Measurements from ENCODE around the gene MYBPC1. TPM values are rescaled to one million over a fixed set of nuclear protein-coding genes. Genes with fewer than 3 reads are reported as not detected.
A peak's percentile ranks its signal among the peaks of the same experiment; 100 is the strongest.

MYBPC1 gene
- total and polyA plus RNA-seq, 2 of the 13 experiments (the other 11 are each of a cell fraction or from before 2014, with no cell fraction given), result 0.31 to 0.53 TPM

DNA sequence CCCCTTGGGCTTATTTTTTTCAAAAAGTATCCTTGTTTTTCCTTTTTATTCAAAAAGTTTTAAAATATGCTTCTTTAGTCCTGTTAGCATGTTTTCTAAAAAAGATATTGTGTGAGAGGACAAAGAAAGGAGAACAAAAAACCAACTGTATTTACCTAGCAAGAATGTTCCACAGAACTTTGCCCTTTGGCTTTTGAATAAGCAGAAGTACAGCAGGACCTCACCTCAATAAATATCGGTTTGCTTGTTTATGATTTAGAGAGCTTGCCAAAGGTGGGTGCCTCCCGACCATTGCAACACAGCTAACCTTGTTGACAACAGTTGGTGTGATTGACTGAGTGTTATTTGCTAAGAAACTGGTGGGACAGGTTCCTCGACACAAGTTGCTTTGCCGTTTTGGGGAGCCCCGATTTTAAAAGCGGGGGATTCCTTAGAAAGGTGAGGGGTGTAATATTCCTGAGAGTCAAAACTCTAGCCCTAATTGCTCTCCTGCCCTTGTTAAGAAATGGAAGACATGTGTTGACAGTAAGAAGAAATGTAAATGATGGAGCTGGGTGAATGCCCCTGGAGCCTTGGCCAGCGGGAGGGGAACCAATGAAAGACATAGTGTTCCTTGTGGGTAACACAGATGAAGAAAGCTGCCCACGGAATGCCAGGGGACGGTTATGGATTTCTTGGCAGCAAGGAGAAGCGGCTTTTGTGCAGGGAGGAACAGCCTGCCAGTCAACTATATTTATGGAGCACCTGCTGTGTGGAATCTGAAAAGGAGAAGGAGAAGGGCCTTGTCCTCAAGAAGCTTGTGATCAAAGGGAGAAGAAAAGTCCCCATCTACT, 13.7 kb downstream of the MYBPC1 start (continued):
- no peak for TF ChIP-seq GLI4 (CRISPR knock-in tag; IDR thresholded peaks at IDR 0.05; ENCODE audit: borderline replicate concordance)
- TF ChIP-seq FOXK1 (CRISPR knock-in tag; IDR thresholded peaks at IDR 0.05; ENCODE audit: borderline replicate concordance, low read depth), result peak; percentile 99
- no peak; the same call in 1 of the 2 replicates for TF ChIP-seq ZC3H4 (CRISPR knock-in tag; IDR thresholded peaks at IDR 0.05; ENCODE audit: borderline replicate concordance)
- TF ChIP-seq, protein P1, sequence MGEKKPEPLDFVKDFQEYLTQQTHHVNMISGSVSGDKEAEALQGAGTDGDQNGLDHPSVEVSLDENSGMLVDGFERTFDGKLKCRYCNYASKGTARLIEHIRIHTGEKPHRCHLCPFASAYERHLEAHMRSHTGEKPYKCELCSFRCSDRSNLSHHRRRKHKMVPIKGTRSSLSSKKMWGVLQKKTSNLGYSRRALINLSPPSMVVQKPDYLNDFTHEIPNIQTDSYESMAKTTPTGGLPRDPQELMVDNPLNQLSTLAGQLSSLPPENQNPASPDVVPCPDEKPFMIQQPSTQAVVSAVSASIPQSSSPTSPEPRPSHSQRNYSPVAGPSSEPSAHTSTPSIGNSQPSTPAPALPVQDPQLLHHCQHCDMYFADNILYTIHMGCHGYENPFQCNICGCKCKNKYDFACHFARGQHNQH (CRISPR knock-in tag; IDR thresholded peaks at IDR 0.05), result peak; percentile 96
- TF ChIP-seq ZFP62 (CRISPR knock-in tag; IDR thresholded peaks at IDR 0.05), result no peak
- TF ChIP-seq RBFOX2 (IDR thresholded peaks at IDR 0.05; ENCODE audit: low read depth, low read length), result peak; percentile 53; the same call in 1 of the 2 replicates
- peak; percentile 34; the same call in 1 of the 2 replicates for TF ChIP-seq ZNF232 (CRISPR knock-in tag; IDR thresholded peaks at IDR 0.05; ENCODE audit: borderline replicate concordance)
- TF ChIP-seq ZBTB42 (CRISPR knock-in tag; IDR thresholded peaks at IDR 0.05), result no peak
- peak; percentile 90 for TF ChIP-seq HOXD1 (CRISPR knock-in tag; IDR thresholded peaks at IDR 0.05)
- TF ChIP-seq, protein P2, sequence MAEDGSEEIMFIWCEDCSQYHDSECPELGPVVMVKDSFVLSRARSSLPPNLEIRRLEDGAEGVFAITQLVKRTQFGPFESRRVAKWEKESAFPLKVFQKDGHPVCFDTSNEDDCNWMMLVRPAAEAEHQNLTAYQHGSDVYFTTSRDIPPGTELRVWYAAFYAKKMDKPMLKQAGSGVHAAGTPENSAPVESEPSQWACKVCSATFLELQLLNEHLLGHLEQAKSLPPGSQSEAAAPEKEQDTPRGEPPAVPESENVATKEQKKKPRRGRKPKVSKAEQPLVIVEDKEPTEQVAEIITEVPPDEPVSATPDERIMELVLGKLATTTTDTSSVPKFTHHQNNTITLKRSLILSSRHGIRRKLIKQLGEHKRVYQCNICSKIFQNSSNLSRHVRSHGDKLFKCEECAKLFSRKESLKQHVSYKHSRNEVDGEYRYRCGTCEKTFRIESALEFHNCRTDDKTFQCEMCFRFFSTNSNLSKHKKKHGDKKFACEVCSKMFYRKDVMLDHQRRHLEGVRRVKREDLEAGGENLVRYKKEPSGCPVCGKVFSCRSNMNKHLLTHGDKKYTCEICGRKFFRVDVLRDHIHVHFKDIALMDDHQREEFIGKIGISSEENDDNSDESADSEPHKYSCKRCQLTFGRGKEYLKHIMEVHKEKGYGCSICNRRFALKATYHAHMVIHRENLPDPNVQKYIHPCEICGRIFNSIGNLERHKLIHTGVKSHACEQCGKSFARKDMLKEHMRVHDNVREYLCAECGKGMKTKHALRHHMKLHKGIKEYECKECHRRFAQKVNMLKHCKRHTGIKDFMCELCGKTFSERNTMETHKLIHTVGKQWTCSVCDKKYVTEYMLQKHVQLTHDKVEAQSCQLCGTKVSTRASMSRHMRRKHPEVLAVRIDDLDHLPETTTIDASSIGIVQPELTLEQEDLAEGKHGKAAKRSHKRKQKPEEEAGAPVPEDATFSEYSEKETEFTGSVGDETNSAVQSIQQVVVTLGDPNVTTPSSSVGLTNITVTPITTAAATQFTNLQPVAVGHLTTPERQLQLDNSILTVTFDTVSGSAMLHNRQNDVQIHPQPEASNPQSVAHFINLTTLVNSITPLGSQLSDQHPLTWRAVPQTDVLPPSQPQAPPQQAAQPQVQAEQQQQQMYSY (CRISPR knock-in tag; IDR thresholded peaks at IDR 0.05), result no peak
- TF ChIP-seq NR2C2 (CRISPR knock-in tag; IDR thresholded peaks at IDR 0.05; ENCODE audit: borderline replicate concordance), result peak; percentile 65; the same call in 1 of the 2 replicates
- TF ChIP-seq ZNF17 (CRISPR knock-in tag; IDR thresholded peaks at IDR 0.05), result no peak
- TF ChIP-seq ZNF513 (CRISPR knock-in tag; conservative IDR thresholded peaks at IDR 0.05), result no peak
- peak; percentile 13; the same call in 1 of the 2 replicates for TF ChIP-seq RFX3 (CRISPR knock-in tag; IDR thresholded peaks at IDR 0.05)
- peak; percentile 99 for TF ChIP-seq HNF4A (CRISPR knock-in tag; IDR thresholded peaks at IDR 0.05)
- no peak for TF ChIP-seq AGO2 (optimal IDR thresholded peaks at IDR 0.05; ENCODE audit: low read depth, low read length)
- no peak for TF ChIP-seq CSRNP2 (CRISPR knock-in tag; conservative IDR thresholded peaks at IDR 0.05; ENCODE audit: low read depth)
- TF ChIP-seq CEBPB (IDR thresholded peaks at IDR 0.05; ENCODE audit: borderline replicate concordance, low read depth, low read length), result peak; percentile 99
- peak; percentile 39; the same call in 1 of the 2 replicates for TF ChIP-seq KDM3A (CRISPR knock-in tag; IDR thresholded peaks at IDR 0.05; ENCODE audit: low read depth)
- TF ChIP-seq ZNF598 (CRISPR knock-in tag; IDR thresholded peaks at IDR 0.05; ENCODE audit: borderline replicate concordance), result no peak
